Measurements from ENCODE around the gene PDE4D. TPM values are rescaled to one million over a fixed set of nuclear protein-coding genes. Genes with fewer than 3 reads are reported as not detected.

The PDE4D gene
- total and polyA plus RNA-seq, 2 donors (not counting 3 experiments of a cell fraction or from before 2014, with no cell fraction given) = 34.5 to 51.2 TPM

DNA sequence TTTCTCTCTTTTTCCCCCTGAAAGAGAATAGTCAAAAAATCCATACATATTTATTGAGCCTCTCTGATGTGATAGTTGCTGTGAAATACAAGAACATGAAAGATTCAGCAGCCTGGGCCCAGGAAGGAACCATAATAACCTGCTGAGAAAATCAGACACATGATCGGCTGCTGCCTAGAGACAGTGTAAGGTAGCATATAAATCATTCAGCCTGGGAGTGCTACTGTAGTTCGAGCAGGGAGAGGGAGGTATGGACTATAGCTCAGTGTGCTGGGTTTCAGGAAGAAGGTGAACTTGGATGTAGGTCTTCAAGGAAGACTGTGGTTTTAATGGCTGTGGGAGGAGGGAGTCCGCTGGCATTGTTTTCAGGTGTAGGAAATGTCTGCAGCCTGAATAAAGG lies 841.6 kb downstream of the PDE4D start:
- Histone ChIP-seq H3K4me3 (replicated peaks in 1 of 3; ENCODE audit: insufficient read depth in 1 of 3, low read depth in 1 of 3, low read length in 3 of 3) (no peak overlapping the region), H3K9me3 (replicated peaks; ENCODE audit: control insufficient read depth, insufficient read depth, low read length) (no peaks in the 10 kb centered on the region), H3K4me2 (ENCODE audit: insufficient read depth, low read length) (no peak overlapping the region), H3K36me3 (ENCODE audit: control insufficient read depth in 2 of 2, extremely low read depth in 1 of 2, insufficient read depth in 2 of 2, low read length in 2 of 2) (no peaks in the 10 kb centered on the region), H3K79me2 (ENCODE audit: control insufficient read depth, insufficient read depth, low read length) (no peaks in the 10 kb centered on the region), H3K4me1 (ENCODE audit: control insufficient read depth, extremely low read depth, insufficient read depth, low read length) (no peaks in the 10 kb centered on the region), H3K9me1 (replicated peaks; ENCODE audit: control insufficient read depth, extremely low read depth, insufficient read depth, low read length) (no peaks in the 10 kb centered on the region), H3K27me3 (ENCODE audit: control insufficient read depth in 2 of 2, insufficient read depth in 2 of 2, low read length in 2 of 2) (no peaks in the 10 kb centered on the region), H3K27ac (ENCODE audit: insufficient read depth, low read depth, low read length) (no peak overlapping the region), H3K9ac (replicated peaks; ENCODE audit: extremely low read depth, insufficient read depth, low read length) (no peak overlapping the region), H2AFZ (ENCODE audit: low read depth, low read length) (no peak overlapping the region), H4K20me1 (replicated peaks; ENCODE audit: control insufficient read depth, extremely low read depth, insufficient read depth, low read length) (no peaks in the 10 kb centered on the region)
- dilution Hi-C loops (cut with MboI; ENCODE audit: extremely low pct_ligation_motif_present, low sequenced_read_pairs) (no loop called here), intact Hi-C loops (cut with micrococcal nuclease) (no loop called here)
- POLR2A ChIA-PET = no interaction called here
- no TSS peak for BruUV-seq (replicated peaks)
- FAIRE-seq (no peak), DNase-seq (ENCODE audit: low read depth, low spot score) (no peak)
- TF ChIP-seq, protein P1, sequence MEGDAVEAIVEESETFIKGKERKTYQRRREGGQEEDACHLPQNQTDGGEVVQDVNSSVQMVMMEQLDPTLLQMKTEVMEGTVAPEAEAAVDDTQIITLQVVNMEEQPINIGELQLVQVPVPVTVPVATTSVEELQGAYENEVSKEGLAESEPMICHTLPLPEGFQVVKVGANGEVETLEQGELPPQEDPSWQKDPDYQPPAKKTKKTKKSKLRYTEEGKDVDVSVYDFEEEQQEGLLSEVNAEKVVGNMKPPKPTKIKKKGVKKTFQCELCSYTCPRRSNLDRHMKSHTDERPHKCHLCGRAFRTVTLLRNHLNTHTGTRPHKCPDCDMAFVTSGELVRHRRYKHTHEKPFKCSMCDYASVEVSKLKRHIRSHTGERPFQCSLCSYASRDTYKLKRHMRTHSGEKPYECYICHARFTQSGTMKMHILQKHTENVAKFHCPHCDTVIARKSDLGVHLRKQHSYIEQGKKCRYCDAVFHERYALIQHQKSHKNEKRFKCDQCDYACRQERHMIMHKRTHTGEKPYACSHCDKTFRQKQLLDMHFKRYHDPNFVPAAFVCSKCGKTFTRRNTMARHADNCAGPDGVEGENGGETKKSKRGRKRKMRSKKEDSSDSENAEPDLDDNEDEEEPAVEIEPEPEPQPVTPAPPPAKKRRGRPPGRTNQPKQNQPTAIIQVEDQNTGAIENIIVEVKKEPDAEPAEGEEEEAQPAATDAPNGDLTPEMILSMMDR (IDR thresholded peaks at IDR 0.05; ENCODE audit: extremely low read depth in 1 of 2, insufficient read depth in 1 of 2, low read depth in 1 of 2, low read length in 2 of 2) = no peak
- TF ChIP-seq, protein P2, sequence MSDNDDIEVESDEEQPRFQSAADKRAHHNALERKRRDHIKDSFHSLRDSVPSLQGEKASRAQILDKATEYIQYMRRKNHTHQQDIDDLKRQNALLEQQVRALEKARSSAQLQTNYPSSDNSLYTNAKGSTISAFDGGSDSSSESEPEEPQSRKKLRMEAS (IDR thresholded peaks at IDR 0.05; ENCODE audit: insufficient read depth, insufficient read length) = no peak
- no peak for TF ChIP-seq POLR2AphosphoS5 (IDR thresholded peaks at IDR 0.05; ENCODE audit: insufficient read depth, low read depth, low read length)
- TF ChIP-seq JUN (IDR thresholded peaks at IDR 0.05; ENCODE audit: borderline replicate concordance, insufficient read depth, insufficient read length, low read depth) = no peak
- CTCF ChIA-PET = interaction anchor here (1.3 to 1.4 kb wide), 2 partner anchors 10 to 15 kb away, joined by 3 read pairs; no protein-coding TSS in a partner anchor

DNA sequence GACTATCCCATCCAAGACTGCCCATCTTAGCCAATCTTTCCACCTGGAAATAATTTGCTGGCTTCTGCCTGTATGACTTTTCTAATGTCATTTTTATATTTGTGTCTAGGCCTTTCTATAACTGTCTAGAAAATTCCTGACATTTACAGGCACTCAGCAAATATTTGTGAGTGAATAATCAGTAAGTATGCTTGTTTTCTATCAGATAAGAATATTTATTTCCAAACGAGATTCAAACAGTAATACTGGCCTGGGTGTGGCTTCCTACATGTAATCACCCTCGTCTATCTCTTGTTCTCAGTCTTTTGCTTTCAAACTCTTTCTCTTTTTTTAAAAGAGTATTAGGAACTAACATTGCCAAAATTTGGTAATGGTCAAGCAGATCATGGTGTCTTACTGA lies 844.4 kb downstream of the PDE4D start:
- no peak overlapping the region for H3K4me2 ChIP-seq (ENCODE audit: insufficient read depth, low read length)
- no peak overlapping the region for H3K27ac ChIP-seq (ENCODE audit: insufficient read depth, low read depth, low read length)
- no peak for TF ChIP-seq MYC (IDR thresholded peaks at IDR 0.05; ENCODE audit: low read depth, low read length)
- TF ChIP-seq EZH2 (IDR thresholded peaks at IDR 0.05; ENCODE audit: borderline replicate concordance, low read depth, low read length, severe bottlenecking) = no peak
- TF ChIP-seq GATA2 (IDR thresholded peaks at IDR 0.05; ENCODE audit: insufficient read depth, insufficient read length, low read depth, low read length) = no peak
- TF ChIP-seq, protein P1 (IDR thresholded peaks at IDR 0.05; ENCODE audit: extremely low read depth in 1 of 2, insufficient read depth in 1 of 2, low read depth in 1 of 2, low read length in 2 of 2) = no peak
- TF ChIP-seq POLR2AphosphoS5 (IDR thresholded peaks at IDR 0.05; ENCODE audit: insufficient read depth, low read depth, low read length) = no peak
- no peak for TF ChIP-seq POLR2A (IDR thresholded peaks at IDR 0.05; ENCODE audit: low read depth, low read length)
- TF ChIP-seq FOS (IDR thresholded peaks at IDR 0.05; ENCODE audit: borderline replicate concordance, insufficient read depth, low read length) = no peak
- TF ChIP-seq JUN (IDR thresholded peaks at IDR 0.05; ENCODE audit: borderline replicate concordance, insufficient read depth, insufficient read length, low read depth) = no peak
- TF ChIP-seq, protein P2 (IDR thresholded peaks at IDR 0.05; ENCODE audit: insufficient read depth, insufficient read length) = no peak
- intact Hi-C loops (cut with micrococcal nuclease) (no loop called here), dilution Hi-C loops (cut with MboI; ENCODE audit: extremely low pct_ligation_motif_present, low sequenced_read_pairs) (no loop called here)
- DNase-seq (ENCODE audit: low read depth, low spot score) (no peak), FAIRE-seq (no peak)
- H3K27me3 ChIP-seq (ENCODE audit: control insufficient read depth in 2 of 2, insufficient read depth in 2 of 2, low read length in 2 of 2) = no peaks in the 10 kb centered on the region
- H4K20me1 ChIP-seq (replicated peaks; ENCODE audit: control insufficient read depth, extremely low read depth, insufficient read depth, low read length) = no peaks in the 10 kb centered on the region
- CTCF ChIA-PET = interaction anchor here (3.2 kb wide), 1 partner anchor 14 kb away, joined by 16 read pairs; no protein-coding TSS in a partner anchor
- POLR2A ChIA-PET = no interaction called here
- H3K36me3 ChIP-seq (ENCODE audit: control insufficient read depth in 2 of 2, extremely low read depth in 1 of 2, insufficient read depth in 2 of 2, low read length in 2 of 2) = no peaks in the 10 kb centered on the region
- no peak overlapping the region for H3K4me3 ChIP-seq (replicated peaks in 1 of 3; ENCODE audit: insufficient read depth in 1 of 3, low read depth in 1 of 3, low read length in 3 of 3)
- H3K4me1 ChIP-seq (ENCODE audit: control insufficient read depth, extremely low read depth, insufficient read depth, low read length) = no peaks in the 10 kb centered on the region
- BruUV-seq (replicated peaks) = no TSS peak
- H3K79me2 ChIP-seq (ENCODE audit: control insufficient read depth, insufficient read depth, low read length) = no peaks in the 10 kb centered on the region
- H3K9me3 ChIP-seq (replicated peaks; ENCODE audit: control insufficient read depth, insufficient read depth, low read length) = no peaks in the 10 kb centered on the region
- no peak overlapping the region for H3K9ac ChIP-seq (replicated peaks; ENCODE audit: extremely low read depth, insufficient read depth, low read length)
- H2AFZ ChIP-seq (ENCODE audit: low read depth, low read length) = no peak overlapping the region
- no peaks in the 10 kb centered on the region for H3K9me1 ChIP-seq (replicated peaks; ENCODE audit: control insufficient read depth, extremely low read depth, insufficient read depth, low read length)

All from endothelial cell of umbilical vein (primary cell).